ENCODE measurements around the gene LRRIQ1. TPM values are rescaled to one million over a fixed set of nuclear protein-coding genes. Genes with fewer than 3 reads are reported as not detected.

Gene LRRIQ1
- polyA plus RNA-seq, 1 donor from 2014 or later, result 11.8 TPM

DNA sequence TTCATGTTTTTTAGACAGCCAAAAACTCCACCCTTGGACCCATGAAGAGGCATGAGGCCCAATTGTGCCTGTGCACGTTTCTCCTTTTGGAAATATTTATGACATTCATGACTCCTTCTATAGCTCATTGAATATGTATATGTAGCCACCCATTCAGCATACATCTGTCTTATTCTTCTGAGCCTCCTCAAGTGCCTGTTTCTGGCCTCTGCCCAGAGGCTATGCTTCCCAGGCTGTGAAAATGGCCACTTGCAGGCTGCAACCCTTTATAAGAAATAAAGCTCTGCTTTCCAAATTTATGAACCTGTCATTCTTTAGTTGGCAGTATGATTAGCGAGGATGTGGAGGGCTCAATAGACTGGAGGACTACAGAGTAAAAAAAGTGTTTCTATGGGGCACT is 35.4 kb upstream of the LRRIQ1 start:
- Histone ChIP-seq H3K9me3 (ENCODE audit: low read length) (no peaks in the 10 kb centered on the region), H3K4me3 (ENCODE audit: low read length) (no peak overlapping the region), H3K79me2 (replicated peaks; ENCODE audit: insufficient read depth, low read length) (no peaks in the 10 kb centered on the region), H3K27ac (ENCODE audit: low read length) (no peak overlapping the region), H3K27me3 (ENCODE audit: insufficient read depth, low read depth, low read length) (no peaks in the 10 kb centered on the region), H3K4me2 (ENCODE audit: low read length) (no peak overlapping the region), H3K36me3 (ENCODE audit: insufficient read depth, low read length) (no peaks in the 10 kb centered on the region), H3K9me2 (ENCODE audit: insufficient read depth, low read length) (no peaks in the 10 kb centered on the region), H3K9ac (ENCODE audit: low read length) (no peak overlapping the region), H3F3A (ENCODE audit: insufficient read depth, low read length, poor library complexity, severe bottlenecking) (no peaks in the 10 kb centered on the region), H4K20me1 (ENCODE audit: insufficient read depth) (no peaks in the 10 kb centered on the region), H2AFZ (ENCODE audit: low read depth, low read length) (no peak overlapping the region)
- TF ChIP-seq, protein P1, sequence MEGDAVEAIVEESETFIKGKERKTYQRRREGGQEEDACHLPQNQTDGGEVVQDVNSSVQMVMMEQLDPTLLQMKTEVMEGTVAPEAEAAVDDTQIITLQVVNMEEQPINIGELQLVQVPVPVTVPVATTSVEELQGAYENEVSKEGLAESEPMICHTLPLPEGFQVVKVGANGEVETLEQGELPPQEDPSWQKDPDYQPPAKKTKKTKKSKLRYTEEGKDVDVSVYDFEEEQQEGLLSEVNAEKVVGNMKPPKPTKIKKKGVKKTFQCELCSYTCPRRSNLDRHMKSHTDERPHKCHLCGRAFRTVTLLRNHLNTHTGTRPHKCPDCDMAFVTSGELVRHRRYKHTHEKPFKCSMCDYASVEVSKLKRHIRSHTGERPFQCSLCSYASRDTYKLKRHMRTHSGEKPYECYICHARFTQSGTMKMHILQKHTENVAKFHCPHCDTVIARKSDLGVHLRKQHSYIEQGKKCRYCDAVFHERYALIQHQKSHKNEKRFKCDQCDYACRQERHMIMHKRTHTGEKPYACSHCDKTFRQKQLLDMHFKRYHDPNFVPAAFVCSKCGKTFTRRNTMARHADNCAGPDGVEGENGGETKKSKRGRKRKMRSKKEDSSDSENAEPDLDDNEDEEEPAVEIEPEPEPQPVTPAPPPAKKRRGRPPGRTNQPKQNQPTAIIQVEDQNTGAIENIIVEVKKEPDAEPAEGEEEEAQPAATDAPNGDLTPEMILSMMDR (IDR thresholded peaks at IDR 0.05; ENCODE audit: poor library complexity, severe bottlenecking), result no peak
- TF ChIP-seq SMC3 (conservative IDR thresholded peaks at IDR 0.05; ENCODE audit: poor library complexity) (no peak), EZH2 (IDR thresholded peaks at IDR 0.05; ENCODE audit: borderline replicate concordance, insufficient read depth, low read length, poor library complexity, severe bottlenecking) (no peak), RAD21 (conservative IDR thresholded peaks at IDR 0.05) (no peak), EP300 (conservative IDR thresholded peaks at IDR 0.05; ENCODE audit: poor library complexity, severe bottlenecking) (no peak), POLR2AphosphoS5 (IDR thresholded peaks at IDR 0.05) (no peak), TAF1 (IDR thresholded peaks at IDR 0.05; ENCODE audit: low read depth) (no peak), MXI1 (conservative IDR thresholded peaks at IDR 0.05; ENCODE audit: poor library complexity, severe bottlenecking) (no peak)
- TF ChIP-seq, protein P2, sequence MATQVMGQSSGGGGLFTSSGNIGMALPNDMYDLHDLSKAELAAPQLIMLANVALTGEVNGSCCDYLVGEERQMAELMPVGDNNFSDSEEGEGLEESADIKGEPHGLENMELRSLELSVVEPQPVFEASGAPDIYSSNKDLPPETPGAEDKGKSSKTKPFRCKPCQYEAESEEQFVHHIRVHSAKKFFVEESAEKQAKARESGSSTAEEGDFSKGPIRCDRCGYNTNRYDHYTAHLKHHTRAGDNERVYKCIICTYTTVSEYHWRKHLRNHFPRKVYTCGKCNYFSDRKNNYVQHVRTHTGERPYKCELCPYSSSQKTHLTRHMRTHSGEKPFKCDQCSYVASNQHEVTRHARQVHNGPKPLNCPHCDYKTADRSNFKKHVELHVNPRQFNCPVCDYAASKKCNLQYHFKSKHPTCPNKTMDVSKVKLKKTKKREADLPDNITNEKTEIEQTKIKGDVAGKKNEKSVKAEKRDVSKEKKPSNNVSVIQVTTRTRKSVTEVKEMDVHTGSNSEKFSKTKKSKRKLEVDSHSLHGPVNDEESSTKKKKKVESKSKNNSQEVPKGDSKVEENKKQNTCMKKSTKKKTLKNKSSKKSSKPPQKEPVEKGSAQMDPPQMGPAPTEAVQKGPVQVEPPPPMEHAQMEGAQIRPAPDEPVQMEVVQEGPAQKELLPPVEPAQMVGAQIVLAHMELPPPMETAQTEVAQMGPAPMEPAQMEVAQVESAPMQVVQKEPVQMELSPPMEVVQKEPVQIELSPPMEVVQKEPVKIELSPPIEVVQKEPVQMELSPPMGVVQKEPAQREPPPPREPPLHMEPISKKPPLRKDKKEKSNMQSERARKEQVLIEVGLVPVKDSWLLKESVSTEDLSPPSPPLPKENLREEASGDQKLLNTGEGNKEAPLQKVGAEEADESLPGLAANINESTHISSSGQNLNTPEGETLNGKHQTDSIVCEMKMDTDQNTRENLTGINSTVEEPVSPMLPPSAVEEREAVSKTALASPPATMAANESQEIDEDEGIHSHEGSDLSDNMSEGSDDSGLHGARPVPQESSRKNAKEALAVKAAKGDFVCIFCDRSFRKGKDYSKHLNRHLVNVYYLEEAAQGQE (IDR thresholded peaks at IDR 0.05; ENCODE audit: borderline replicate concordance), result no peak

DNA sequence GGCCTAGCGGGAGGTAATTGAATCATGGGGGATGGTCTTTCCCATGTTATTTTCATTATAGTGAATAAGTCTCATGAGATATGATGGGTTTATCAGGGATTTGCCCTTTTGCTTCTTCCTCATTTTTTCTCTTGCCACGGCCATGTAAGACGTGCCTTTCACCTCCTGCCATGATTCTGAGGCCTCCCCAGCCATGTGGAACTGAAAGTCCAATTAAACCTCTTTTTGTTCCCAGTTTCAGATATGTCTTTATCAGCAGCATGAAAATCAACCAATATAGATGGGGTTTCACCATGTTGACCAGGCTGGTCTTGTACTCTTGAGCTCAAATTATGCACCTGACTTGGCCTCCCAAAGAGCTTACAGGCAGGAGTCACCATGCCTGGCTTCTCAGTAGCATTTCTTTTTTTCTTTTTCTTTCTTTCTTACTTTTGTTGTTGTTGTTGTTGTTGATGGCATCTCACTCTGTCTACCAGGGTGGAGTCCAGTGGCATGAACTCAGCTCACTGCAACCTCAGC is 33.3 kb upstream of the LRRIQ1 start:
- no peaks in the 10 kb centered on the region for H3K9me2 ChIP-seq (ENCODE audit: insufficient read depth, low read length)
- no peak overlapping the region for H3K27ac ChIP-seq (ENCODE audit: low read length)

More for the DNA sequence above, 33.3 kb upstream of the LRRIQ1 start:
- no peak for TF ChIP-seq EP300 (conservative IDR thresholded peaks at IDR 0.05; ENCODE audit: poor library complexity, severe bottlenecking)
- TF ChIP-seq MXI1 (conservative IDR thresholded peaks at IDR 0.05; ENCODE audit: poor library complexity, severe bottlenecking), result no peak
- TF ChIP-seq POLR2AphosphoS5 (IDR thresholded peaks at IDR 0.05), result no peak
- no peak for TF ChIP-seq RAD21 (conservative IDR thresholded peaks at IDR 0.05)
- TF ChIP-seq, protein P2 (IDR thresholded peaks at IDR 0.05; ENCODE audit: borderline replicate concordance), result no peak
- no peak for TF ChIP-seq TAF1 (IDR thresholded peaks at IDR 0.05; ENCODE audit: low read depth)
- no peaks in the 10 kb centered on the region for H3K27me3 ChIP-seq (ENCODE audit: insufficient read depth, low read depth, low read length)
- no peak overlapping the region for H3K4me3 ChIP-seq (ENCODE audit: low read length)
- H3K9ac ChIP-seq (ENCODE audit: low read length), result no peak overlapping the region
- H4K20me1 ChIP-seq (ENCODE audit: insufficient read depth), result no peaks in the 10 kb centered on the region
- H3K79me2 ChIP-seq (replicated peaks; ENCODE audit: insufficient read depth, low read length), result no peaks in the 10 kb centered on the region
- H2AFZ ChIP-seq (ENCODE audit: low read depth, low read length), result no peak overlapping the region
- H3K4me2 ChIP-seq (ENCODE audit: low read length), result no peak overlapping the region
- no peaks in the 10 kb centered on the region for H3K9me3 ChIP-seq (ENCODE audit: low read length)
- no peaks in the 10 kb centered on the region for H3F3A ChIP-seq (ENCODE audit: insufficient read depth, low read length, poor library complexity, severe bottlenecking)
- no peaks in the 10 kb centered on the region for H3K36me3 ChIP-seq (ENCODE audit: insufficient read depth, low read length)
